GM23248 (cell line): ENCODE data around the gene EPN2.

Source experiments
- EZH2 ChIP-seq: fragments of 200-600 bp; sonication (generic); IDR thresholded peaks from 2 replicates; pipeline ENCODE4 v1.6.1; 2018; ENCODE audit warnings: antibody characterized with exemption, mild to moderate bottlenecking; ENCODE audit not compliant: insufficient read depth, poor library complexity, severe bottlenecking
- EZH2phosphoT487 ChIP-seq: fragments of 200-600 bp; sonication (generic); IDR thresholded peaks from 2 replicates; pipeline ENCODE4 v1.6.1; 2018; ENCODE audit warnings: antibody characterized with exemption, moderate library complexity, mild to moderate bottlenecking, low read depth; ENCODE audit not compliant: insufficient read depth

GRCh38 chr17:19381741-19382444 is 144.7 kb downstream of the EPN2 start:
- TF ChIP-seq EZH2 (no peak), EZH2phosphoT487 (no peak)
